Measurements from ENCODE around the gene SGMS1.

SGMS1 gene

GRCh38 chr10:50658165-50658564, 34.4 kb upstream of the SGMS1 start:
- in situ Hi-C loops (cut with HindIII; ENCODE audit: low pct_ligation_motif_present, low sequenced_read_pairs), result no loop called here
- no peak overlapping the region for H3K4me3 ChIP-seq (ENCODE audit: low read depth, low read length)
- no peak overlapping the region for H3K27ac ChIP-seq
- DNase-seq, result no peak
- TF ChIP-seq CTCF (IDR thresholded peaks at IDR 0.05; ENCODE audit: low read depth, low read length, missing control alignments), result no peak
- no peaks in the 10 kb centered on the region for H3K27me3 ChIP-seq (replicated peaks)
- H3K36me3 ChIP-seq (replicated peaks), result no peaks in the 10 kb centered on the region

- in situ Hi-C loops (cut with HindIII; ENCODE audit: low pct_ligation_motif_present, low sequenced_read_pairs), result no loop called here
- TF ChIP-seq CTCF (IDR thresholded peaks at IDR 0.05; ENCODE audit: low read depth, low read length, missing control alignments), result no peak
- H3K27me3 ChIP-seq (replicated peaks), result no peaks in the 10 kb centered on the region
Observed at GRCh38 chr10:50653758-50654157, 30.0 kb upstream of the SGMS1 start.

GRCh38 chr10:50653142-50653541, 29.4 kb upstream of the SGMS1 start:
- in situ Hi-C loops (cut with HindIII; ENCODE audit: low pct_ligation_motif_present, low sequenced_read_pairs), result no loop called here
- H3K27me3 ChIP-seq (replicated peaks), result no peaks in the 10 kb centered on the region
- no peak overlapping the region for H3K27ac ChIP-seq
- DNase-seq, result no peak
- no peaks in the 10 kb centered on the region for H3K36me3 ChIP-seq (replicated peaks)
- TF ChIP-seq CTCF (IDR thresholded peaks at IDR 0.05; ENCODE audit: low read depth, low read length, missing control alignments), result peak; percentile 74
- no peak overlapping the region for H3K4me3 ChIP-seq (ENCODE audit: low read depth, low read length)

More at GRCh38 chr10:50653758-50654157, 30.0 kb upstream of the SGMS1 start:
- DNase-seq, result no peak
- Histone ChIP-seq H3K4me3 (ENCODE audit: low read depth, low read length) (no peak overlapping the region), H3K36me3 (replicated peaks) (no peaks in the 10 kb centered on the region), H3K27ac (no peak overlapping the region)

- in situ Hi-C loops (cut with HindIII; ENCODE audit: low pct_ligation_motif_present, low sequenced_read_pairs), result no loop called here
- TF ChIP-seq CTCF (IDR thresholded peaks at IDR 0.05; ENCODE audit: low read depth, low read length, missing control alignments), result no peak
- no peaks in the 10 kb centered on the region for H3K27me3 ChIP-seq (replicated peaks)
- no peak overlapping the region for H3K4me3 ChIP-seq (ENCODE audit: low read depth, low read length)
- H3K36me3 ChIP-seq (replicated peaks), result no peaks in the 10 kb centered on the region
- no peak overlapping the region for H3K27ac ChIP-seq
- no peak for DNase-seq
Observed at GRCh38 chr10:50651808-50652207, 28.1 kb upstream of the SGMS1 start.

GRCh38 chr10:50650481-50650880, 26.7 kb upstream of the SGMS1 start:
- H3K27me3 ChIP-seq (replicated peaks), result no peaks in the 10 kb centered on the region
- TF ChIP-seq CTCF (IDR thresholded peaks at IDR 0.05; ENCODE audit: low read depth, low read length, missing control alignments), result no peak
- no peaks in the 10 kb centered on the region for H3K36me3 ChIP-seq (replicated peaks)
- no peak for DNase-seq
- in situ Hi-C loops (cut with HindIII; ENCODE audit: low pct_ligation_motif_present, low sequenced_read_pairs), result no loop called here
- no peak overlapping the region for H3K27ac ChIP-seq
- H3K4me3 ChIP-seq (ENCODE audit: low read depth, low read length), result no peak overlapping the region

GRCh38 chr10:50648935-50649227, 25.1 kb upstream of the SGMS1 start:
- in situ Hi-C loops (cut with HindIII; ENCODE audit: low pct_ligation_motif_present, low sequenced_read_pairs), result no loop called here

More at GRCh38 chr10:50648935-50649227, 25.1 kb upstream of the SGMS1 start:
- TF ChIP-seq CTCF (IDR thresholded peaks at IDR 0.05; ENCODE audit: low read depth, low read length, missing control alignments), result no peak
- H3K36me3 ChIP-seq (replicated peaks), result no peaks in the 10 kb centered on the region
- H3K27me3 ChIP-seq (replicated peaks), result no peaks in the 10 kb centered on the region
- DNase-seq, result no peak
- H3K4me3 ChIP-seq (ENCODE audit: low read depth, low read length), result no peak overlapping the region
- no peak overlapping the region for H3K27ac ChIP-seq

Measured in brain microvascular endothelial cell (primary cell).